ENCODE results near the gene TTC16. TPM values are rescaled to one million over a fixed set of nuclear protein-coding genes. Genes with fewer than 3 reads are reported as not detected.

The TTC16 gene
- total RNA-seq, 2 experiments from 2014 or later = 1.6 to 2.1 TPM

GRCh38 chr9:127768698-127769097, 52.8 kb downstream of the TTC16 start:
- DNase-seq = no peak
- CTCF ChIA-PET = interaction anchor here (1.4 kb wide), 1 partner anchor 101 kb away, joined by 4 read pairs; no protein-coding TSS in a partner anchor
- Histone ChIP-seq H3K36me3 (ENCODE audit: insufficient read depth, low read length) (peaks cover 66% of the 10 kb centered on the region), H3K9me3 (ENCODE audit: control insufficient read depth in 1 of 2, insufficient read depth in 1 of 2, low read length in 2 of 2) (no peaks in the 10 kb centered on the region), H3K27ac (ENCODE audit: low read depth in 1 of 2, low read length in 2 of 2) (peak overlapping the region; percentile 69 to 90), H3K27me3 (ENCODE audit: control insufficient read depth in 1 of 2, insufficient read depth in 2 of 2, low read length in 2 of 2) (no peaks in the 10 kb centered on the region), H3K4me1 (ENCODE audit: insufficient read depth, low read length) (peaks cover 81% of the 10 kb centered on the region), H3K4me3 (ENCODE audit: low read length) (no peak overlapping the region)
- intact Hi-C loops (cut with DNase I, micrococcal nuclease) = no loop called here
- no peaks in the 10 kb centered on the region for H3K27me3 Mint-ChIP-seq
- no peaks in the 10 kb centered on the region for H3K9me3 Mint-ChIP-seq
- no peak for ATAC-seq (ENCODE audit: poor library complexity)
- H3K36me3 Mint-ChIP-seq (ENCODE audit: low read depth) = peaks cover 80% of the 10 kb centered on the region
- TF ChIP-seq, protein P1, sequence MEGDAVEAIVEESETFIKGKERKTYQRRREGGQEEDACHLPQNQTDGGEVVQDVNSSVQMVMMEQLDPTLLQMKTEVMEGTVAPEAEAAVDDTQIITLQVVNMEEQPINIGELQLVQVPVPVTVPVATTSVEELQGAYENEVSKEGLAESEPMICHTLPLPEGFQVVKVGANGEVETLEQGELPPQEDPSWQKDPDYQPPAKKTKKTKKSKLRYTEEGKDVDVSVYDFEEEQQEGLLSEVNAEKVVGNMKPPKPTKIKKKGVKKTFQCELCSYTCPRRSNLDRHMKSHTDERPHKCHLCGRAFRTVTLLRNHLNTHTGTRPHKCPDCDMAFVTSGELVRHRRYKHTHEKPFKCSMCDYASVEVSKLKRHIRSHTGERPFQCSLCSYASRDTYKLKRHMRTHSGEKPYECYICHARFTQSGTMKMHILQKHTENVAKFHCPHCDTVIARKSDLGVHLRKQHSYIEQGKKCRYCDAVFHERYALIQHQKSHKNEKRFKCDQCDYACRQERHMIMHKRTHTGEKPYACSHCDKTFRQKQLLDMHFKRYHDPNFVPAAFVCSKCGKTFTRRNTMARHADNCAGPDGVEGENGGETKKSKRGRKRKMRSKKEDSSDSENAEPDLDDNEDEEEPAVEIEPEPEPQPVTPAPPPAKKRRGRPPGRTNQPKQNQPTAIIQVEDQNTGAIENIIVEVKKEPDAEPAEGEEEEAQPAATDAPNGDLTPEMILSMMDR (IDR thresholded peaks at IDR 0.05) = no peak
- POLR2A ChIA-PET = interaction anchor here (0.9 to 3.8 kb wide), 5 partner anchors 10 to 148 kb away, joined by 3 to 45 read pairs (median 3); partner anchors contain the start of genes CDK9, PTRH1, SH2D3C and ST6GALNAC4
- peaks cover 82% of the 10 kb centered on the region for H3K4me1 Mint-ChIP-seq (ENCODE audit: low read depth)
- H3K4me3 Mint-ChIP-seq = peak overlapping the region; percentile 54
- H3K27ac Mint-ChIP-seq = peak overlapping the region; percentile 86

DNA sequence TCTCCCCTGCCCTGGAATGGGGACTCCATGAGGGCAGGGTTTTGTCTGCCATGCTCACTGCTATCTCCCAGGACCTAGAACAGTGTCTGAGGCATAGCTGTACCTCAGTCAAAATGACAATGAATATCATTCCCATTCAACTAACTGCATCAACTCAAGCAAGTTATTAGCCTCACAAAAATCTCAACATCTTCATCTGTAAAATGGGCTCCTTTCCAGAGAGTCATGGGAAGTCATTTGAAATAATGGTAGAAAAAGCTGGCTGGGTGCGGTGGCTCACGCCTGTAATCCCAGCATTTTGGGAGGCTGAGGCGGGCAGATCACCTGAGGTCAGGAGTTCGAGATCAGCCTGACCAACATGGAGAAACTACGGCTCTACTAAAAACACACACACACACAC, 53.2 kb downstream of the TTC16 start:
- ATAC-seq (ENCODE audit: poor library complexity) (no peak), DNase-seq (no peak)
- Histone ChIP-seq H3K27me3 (ENCODE audit: control insufficient read depth in 1 of 2, insufficient read depth in 2 of 2, low read length in 2 of 2) (no peaks in the 10 kb centered on the region), H3K27ac (ENCODE audit: low read depth in 1 of 2, low read length in 2 of 2) (peak overlapping the region; percentile 47 to 90), H3K4me1 (ENCODE audit: insufficient read depth, low read length) (peaks cover 81% of the 10 kb centered on the region), H3K36me3 (ENCODE audit: insufficient read depth, low read length) (peaks cover 67% of the 10 kb centered on the region), H3K9me3 (ENCODE audit: control insufficient read depth in 1 of 2, insufficient read depth in 1 of 2, low read length in 2 of 2) (no peaks in the 10 kb centered on the region), H3K4me3 (ENCODE audit: low read length) (no peak overlapping the region)
- intact Hi-C loops (cut with DNase I, micrococcal nuclease) = no loop called here
- H3K27ac Mint-ChIP-seq = peak overlapping the region; percentile 86
- POLR2A ChIA-PET = interaction anchor here (0.9 to 3.8 kb wide), 7 partner anchors 10 to 147 kb away, joined by 3 to 45 read pairs (median 15); partner anchors contain the start of genes CDK9, PTRH1, SH2D3C and ST6GALNAC4
- no peaks in the 10 kb centered on the region for H3K9me3 Mint-ChIP-seq
- CTCF ChIA-PET = interaction anchor here (0.8 to 4.6 kb wide), 4 partner anchors 16 to 152 kb away, joined by 3 to 24 read pairs (median 4); partner anchors contain the start of genes CDK9 and TOR2A
- peaks cover 79% of the 10 kb centered on the region for H3K36me3 Mint-ChIP-seq (ENCODE audit: low read depth)
- peaks cover 80% of the 10 kb centered on the region for H3K4me1 Mint-ChIP-seq (ENCODE audit: low read depth)
- H3K4me3 Mint-ChIP-seq = peak overlapping the region; percentile 54
- TF ChIP-seq, protein P1 (IDR thresholded peaks at IDR 0.05) = no peak
- no peaks in the 10 kb centered on the region for H3K27me3 Mint-ChIP-seq

DNA sequence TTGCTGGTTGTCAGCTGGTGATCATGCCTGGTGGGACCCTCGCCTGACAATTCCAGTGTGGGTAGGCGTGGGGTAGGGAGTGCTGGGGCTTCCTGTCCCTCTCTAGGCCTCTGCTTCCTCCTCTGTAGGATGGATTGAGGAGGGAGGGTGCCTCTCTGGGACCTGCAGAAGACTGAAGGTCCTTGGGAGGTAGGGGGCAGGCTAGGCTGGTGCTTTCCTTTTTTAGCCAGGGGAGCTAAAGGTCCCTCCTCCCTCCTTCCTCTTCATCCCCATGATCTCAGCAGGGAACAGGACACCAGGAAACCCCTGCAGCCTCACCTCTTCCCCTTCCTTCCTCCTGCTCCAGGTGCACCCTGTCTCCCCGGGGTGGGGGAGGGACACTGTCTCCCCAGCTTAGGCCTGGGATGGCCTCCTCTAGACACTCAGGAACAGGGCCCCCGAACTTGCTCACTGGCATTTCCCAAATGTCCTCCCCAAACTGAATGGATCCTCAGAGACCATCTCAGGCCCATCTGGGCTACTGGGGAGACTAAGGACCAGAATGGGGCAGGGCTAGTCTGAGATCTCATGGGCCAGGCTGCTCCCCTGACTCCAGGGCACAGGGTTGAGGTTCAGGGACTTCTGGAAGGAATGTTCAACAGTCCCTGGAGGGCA, 54.2 kb downstream of the TTC16 start:
- H3K27ac ChIP-seq (ENCODE audit: low read depth in 1 of 2, low read length in 2 of 2) = peak overlapping the region; percentile 90 to 91
- no peaks in the 10 kb centered on the region for H3K27me3 ChIP-seq (ENCODE audit: control insufficient read depth in 1 of 2, insufficient read depth in 2 of 2, low read length in 2 of 2)
- Mint-ChIP-seq H3K4me1 (ENCODE audit: low read depth) (peaks cover 78% of the 10 kb centered on the region), H3K36me3 (ENCODE audit: low read depth) (peaks cover 75% of the 10 kb centered on the region), H3K4me3 (peak overlapping the region; percentile 90), H3K27me3 (no peaks in the 10 kb centered on the region), H3K27ac (peak overlapping the region; percentile 97), H3K9me3 (no peaks in the 10 kb centered on the region)
- ChIA-PET CTCF (interaction anchor here (0.6 to 4.6 kb wide), 9 partner anchors 9 to 151 kb away, joined by 3 to 24 read pairs (median 4); partner anchors contain the start of genes CDK9 and TOR2A), POLR2A (interaction anchor here (0.8 to 3.8 kb wide), 9 partner anchors 8 to 295 kb away, joined by 3 to 45 read pairs (median 11); partner anchors contain the start of genes CDK9, SH2D3C, ST6GALNAC4 and ST6GALNAC6)
- DNase-seq (peak in 2 of 14 experiments; percentile 43 to 53), ATAC-seq (ENCODE audit: poor library complexity) (no peak)
- intact Hi-C loops (cut with DNase I, micrococcal nuclease) = no loop called here
- TF ChIP-seq, protein P1 (IDR thresholded peaks at IDR 0.05) = no peak
- peaks cover 63% of the 10 kb centered on the region for H3K36me3 ChIP-seq (ENCODE audit: insufficient read depth, low read length)
- no peaks in the 10 kb centered on the region for H3K9me3 ChIP-seq (ENCODE audit: control insufficient read depth in 1 of 2, insufficient read depth in 1 of 2, low read length in 2 of 2)
- H3K4me1 ChIP-seq (ENCODE audit: insufficient read depth, low read length) = peaks cover 83% of the 10 kb centered on the region
- peak overlapping the region; percentile 69 for H3K4me3 ChIP-seq (ENCODE audit: low read length)
